Psoas muscle (tissue), 8 donors: Measurements from ENCODE around the gene ACTL6B. TPM values are rescaled to one million over a fixed set of nuclear protein-coding genes. Genes with fewer than 3 reads are reported as not detected.

ENCODE experiments used
- ATAC-seq, 4 donors: fragments of 200-7000 bp; cut with Tn5 transposase; one replicate each; pipeline ENCODE4 v1.9.1; 2020; ENCODE audit warnings: moderate library complexity in 3 of 4, mild to moderate bottlenecking in 2 of 4
- DNase-seq, 2 donors: peaks; one replicate each; pipeline ENCODE4 v3.0.0-alpha.2; 2020
- H3K27ac ChIP-seq: fragments of 200-600 bp; one replicate; pipeline ENCODE4 v1.8.0; 2022
- H3K27me3 ChIP-seq, 3 donors: fragments of 200-600 bp in 1 of 3; one replicate each; pipeline versions ENCODE4 v1.6.1 to v1.8.0; 2013 to 2022; ENCODE audit warnings: low read length in 2 of 3, mild to moderate bottlenecking in 2 of 3, moderate library complexity in 1 of 3; ENCODE audit not compliant: insufficient read depth in 3 of 3
- H3K36me3 ChIP-seq, 2 donors: fragments of 200-600 bp in 1 of 2; one replicate each; pipeline versions ENCODE4 v1.6.1 to v1.8.0; 2013 to 2022; ENCODE audit warnings: low read depth in 1 of 2, mild to moderate bottlenecking in 1 of 2, moderate library complexity in 1 of 2; ENCODE audit not compliant: insufficient read depth in 1 of 2
- H3K4me1 ChIP-seq: fragments of 200-600 bp; one replicate; pipeline ENCODE4 v1.8.0; 2022
- H3K4me3 ChIP-seq: fragments of 200-600 bp; one replicate; pipeline ENCODE4 v1.8.0; 2022; ENCODE audit warnings: mild to moderate bottlenecking
- H3K9me3 ChIP-seq: fragments of 200-600 bp; one replicate; pipeline ENCODE4 v1.8.0; 2022
- WGBS, 3 donors: extraction: QIAGEN DNeasy Blood & Tissue Kit; methylation state at CpG; one replicate each; pipeline versions ENCODE4 v1.1.6 to v1.1.7; 2013; 5-methylcytosine and 5-hydroxymethylcytosine counted together
- intact Hi-C, 2 donors: fragments of 100-400 bp; cut with DNase I; formaldehyde crosslinking; loops; one replicate each; pipeline versions ENCODE4 v1.11.0 to v1.14.2; 2022
- polyA plus RNA-seq, 3 donors: library from polyadenylated mRNA; stranded (reverse); fragments of 200-250 nt; gene quantifications; one replicate each; pipeline ENCODE4 v1.2.3, GENCODE V29; 2013
- total RNA-seq, 4 donors: library from RNA; stranded (reverse); fragmentation: NEBNext Ultra II Directional in 2 of 4; extraction: Animal tissue kit (Norgen Biotek cat#: 25700) in 2 of 4; gene quantifications; one replicate each; pipeline versions ENCODE4 v1.2.1 to v1.2.4, GENCODE V29; 2021 to 2023
- TF ChIP-seq, protein P1 (sequence below): fragments of 200-600 bp; IDR thresholded peaks from one replicate; pipeline ENCODE4 v1.8.0; 2022; ENCODE audit warnings: antibody characterized with exemption
- donor health status: healthy with polysubstance abuse.
- donor health status: DM: no; HTN: no; CAD: no; lungs with moderate emphysema.
- donor health status: Bipolar disorder and iron deficiency.
- donor health status: healthy.
- donor health status: DM: yes; HTN: yes; CAD: no.
- donor health status: DM: no; HTN: no; CAD: no.
- donor health status: DM: no; HTN: no; CAD: no.
- donor health status: DM: yes; HTN: yes; CAD: no.

Gene ACTL6B
- total and polyA plus RNA-seq, 7 donors, result 0.03 TPM; not detected in 6

DNA sequence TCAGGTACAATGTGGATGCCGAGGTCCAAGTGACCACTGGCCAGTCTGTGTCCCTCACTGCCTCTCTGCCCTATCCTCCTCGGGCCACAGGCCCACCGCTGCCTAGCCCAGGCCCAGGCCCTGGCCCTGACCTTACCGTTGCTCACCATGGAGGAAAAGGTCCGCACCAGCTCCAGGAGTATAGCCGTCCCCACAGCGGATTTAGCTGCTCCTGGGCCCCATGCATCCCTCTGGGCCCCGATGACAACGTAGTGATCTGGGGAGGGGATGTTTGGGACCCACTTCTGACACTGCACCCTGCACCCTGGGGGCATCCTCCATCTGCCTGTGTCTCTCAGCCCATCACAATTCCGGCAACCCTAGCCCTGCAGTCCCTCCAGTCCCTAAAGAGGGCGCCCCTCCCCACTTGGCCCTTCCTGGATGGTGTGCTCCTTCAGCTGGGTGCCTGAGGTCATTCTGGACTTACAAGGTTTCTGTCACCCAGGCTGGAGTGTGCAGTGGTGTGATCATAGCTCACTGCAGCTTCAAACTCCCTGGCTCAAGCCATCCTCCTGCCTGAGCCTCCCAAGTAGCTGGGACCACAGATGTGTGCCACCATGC lies 27.0 kb downstream of the ACTL6B start:
- intact Hi-C loops, result loop anchor here in 1 of 2 donors (5.0 kb wide), 1 partner anchor 43 kb away; the partner anchor contains the start of gene GNB2
- H3K27me3 ChIP-seq, result peaks cover 0 to 26% (median 12%) of the 10 kb centered on the region in 3 donors

DNA sequence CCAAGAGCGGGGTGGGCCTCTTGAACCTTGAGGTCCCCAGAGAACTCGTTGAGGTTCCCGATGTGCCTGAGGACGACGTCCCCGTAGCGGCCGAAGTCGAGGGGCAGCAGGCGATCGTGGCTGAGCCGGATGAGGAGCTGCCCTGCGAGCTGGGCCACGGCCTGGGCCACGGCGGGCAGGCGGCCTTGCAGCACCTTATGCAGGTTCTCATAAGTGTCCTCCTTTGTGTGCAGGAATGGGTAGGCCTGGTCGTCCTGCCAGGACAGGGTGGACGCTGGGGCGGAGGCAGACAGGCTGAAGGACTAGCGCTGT lies 29.1 kb downstream of the ACTL6B start:
- ATAC-seq (peak in 1 of 4 donors; percentile 9), DNase-seq (no peak)
- TF ChIP-seq, protein P1, sequence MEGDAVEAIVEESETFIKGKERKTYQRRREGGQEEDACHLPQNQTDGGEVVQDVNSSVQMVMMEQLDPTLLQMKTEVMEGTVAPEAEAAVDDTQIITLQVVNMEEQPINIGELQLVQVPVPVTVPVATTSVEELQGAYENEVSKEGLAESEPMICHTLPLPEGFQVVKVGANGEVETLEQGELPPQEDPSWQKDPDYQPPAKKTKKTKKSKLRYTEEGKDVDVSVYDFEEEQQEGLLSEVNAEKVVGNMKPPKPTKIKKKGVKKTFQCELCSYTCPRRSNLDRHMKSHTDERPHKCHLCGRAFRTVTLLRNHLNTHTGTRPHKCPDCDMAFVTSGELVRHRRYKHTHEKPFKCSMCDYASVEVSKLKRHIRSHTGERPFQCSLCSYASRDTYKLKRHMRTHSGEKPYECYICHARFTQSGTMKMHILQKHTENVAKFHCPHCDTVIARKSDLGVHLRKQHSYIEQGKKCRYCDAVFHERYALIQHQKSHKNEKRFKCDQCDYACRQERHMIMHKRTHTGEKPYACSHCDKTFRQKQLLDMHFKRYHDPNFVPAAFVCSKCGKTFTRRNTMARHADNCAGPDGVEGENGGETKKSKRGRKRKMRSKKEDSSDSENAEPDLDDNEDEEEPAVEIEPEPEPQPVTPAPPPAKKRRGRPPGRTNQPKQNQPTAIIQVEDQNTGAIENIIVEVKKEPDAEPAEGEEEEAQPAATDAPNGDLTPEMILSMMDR, result no peak
- Histone ChIP-seq H3K27me3 (peaks cover 0 to 13% (median 2%) of the 10 kb centered on the region in 3 donors), H3K9me3 (no peaks in the 10 kb centered on the region), H3K36me3 (no peaks in the 10 kb centered on the region), H3K4me3 (no peak overlapping the region), H3K27ac (no peak overlapping the region), H3K4me1 (peaks cover 8% of the 10 kb centered on the region)
- 72 to 79% (median 74%) methylated on average over 21 of the region's 21 CpGs for WGBS, 3 donors
- intact Hi-C loops, result loop anchor here in 1 of 2 donors (5.0 kb wide), 1 partner anchor 45 kb away; the partner anchor contains the start of gene GNB2

More for the DNA sequence above, 27.0 kb downstream of the ACTL6B start:
- ATAC-seq, result no peak
- TF ChIP-seq, protein P1, result no peak
- peaks cover 15% of the 10 kb centered on the region for H3K4me1 ChIP-seq
- H3K27ac ChIP-seq, result no peak overlapping the region
- WGBS, 3 donors, result 66 to 77% (median 69%) methylated on average over 11 of the region's 11 CpGs
- H3K4me3 ChIP-seq, result no peak overlapping the region
- H3K9me3 ChIP-seq, result no peaks in the 10 kb centered on the region
- H3K36me3 ChIP-seq, result no peaks in the 10 kb centered on the region
- DNase-seq, result no peak

DNA sequence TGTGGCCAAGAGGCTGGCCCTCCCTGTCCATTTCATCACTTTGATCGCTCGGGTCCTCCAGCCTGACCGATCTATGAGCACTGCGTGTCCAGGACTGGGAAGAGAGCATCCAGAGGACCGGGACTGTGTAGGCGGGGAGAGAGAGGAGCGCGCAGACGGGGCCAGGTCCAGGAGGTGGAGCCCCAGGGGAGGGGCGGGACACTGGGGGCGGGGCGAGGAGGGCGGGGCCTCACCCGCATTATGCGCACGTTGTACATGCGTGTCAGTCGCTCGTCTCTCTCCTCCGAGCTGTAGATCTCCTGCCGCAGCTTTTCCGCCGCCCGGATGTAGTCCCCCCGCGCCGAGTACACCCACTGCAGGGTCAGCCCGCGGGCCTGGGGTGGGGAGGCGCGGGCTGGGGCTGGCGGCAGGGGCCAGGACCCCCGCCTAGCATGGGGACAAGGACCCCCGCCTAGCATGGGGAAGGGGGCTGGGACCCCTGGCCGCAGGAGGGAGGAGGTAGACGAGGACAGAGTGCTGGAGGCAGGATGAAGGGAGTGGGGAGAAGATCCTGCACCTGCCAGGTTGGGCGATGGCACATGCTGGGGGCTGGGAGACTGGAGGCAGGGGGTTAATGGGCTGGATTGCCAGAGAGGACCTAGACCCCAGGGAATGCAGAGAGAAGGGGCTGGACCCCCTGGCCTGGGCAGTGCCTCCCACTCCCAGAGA lies 29.6 kb downstream of the ACTL6B start:
- TF ChIP-seq, protein P1, result no peak
- intact Hi-C loops, result loop anchor here in 1 of 2 donors (5.0 kb wide), 1 partner anchor 46 kb away; the partner anchor contains the start of gene GNB2
- Histone ChIP-seq H3K9me3 (no peaks in the 10 kb centered on the region), H3K4me1 (peaks cover 8% of the 10 kb centered on the region), H3K4me3 (peak overlapping the region; percentile 49), H3K27me3 (peaks cover 0 to 9% (median 2%) of the 10 kb centered on the region in 3 donors), H3K36me3 (no peaks in the 10 kb centered on the region), H3K27ac (no peak overlapping the region)
- peak; percentile 91 to 97 (median 94) for ATAC-seq
- WGBS, 3 donors, result 4 to 5% (median 5%) methylated on average over 32 to 37 of the region's 37 CpGs
- peak; percentile 82 to 84 for DNase-seq

DNA sequence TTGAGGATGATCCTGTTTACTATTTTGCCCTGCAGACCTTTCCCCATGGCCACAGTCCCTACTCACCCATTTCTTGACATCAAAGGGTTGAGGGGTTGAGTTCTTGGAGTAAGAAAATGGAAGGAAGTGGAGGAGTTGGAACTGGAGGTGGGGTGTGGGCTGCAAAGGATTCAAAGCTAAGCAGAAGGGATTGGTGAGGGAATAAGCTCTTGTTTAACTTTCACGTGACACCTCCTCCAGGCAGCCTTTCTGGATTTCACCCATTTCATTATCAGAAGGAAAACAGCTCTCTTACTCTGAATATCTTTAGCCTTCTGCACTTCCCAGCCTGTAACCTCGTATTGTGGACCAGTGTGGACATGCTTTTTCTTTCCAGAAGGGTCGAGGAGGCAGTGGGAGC lies 30.2 kb downstream of the ACTL6B start:
- H3K4me1 ChIP-seq, result peaks cover 8% of the 10 kb centered on the region
- DNase-seq (no peak), ATAC-seq (no peak)
- 12 to 27% (median 22%) methylated on average over 3 of the region's 3 CpGs for WGBS, 3 donors
- H3K36me3 ChIP-seq, result no peaks in the 10 kb centered on the region
- H3K9me3 ChIP-seq, result no peaks in the 10 kb centered on the region
- H3K27me3 ChIP-seq, result peaks cover 0 to 9% (median 1%) of the 10 kb centered on the region in 3 donors
- no peak overlapping the region for H3K27ac ChIP-seq
- intact Hi-C loops, result loop anchor here in 1 of 2 donors (5.0 kb wide), 1 partner anchor 46 kb away; the partner anchor contains the start of gene GNB2
- TF ChIP-seq, protein P1, result no peak
- H3K4me3 ChIP-seq, result peak overlapping the region; percentile 49
